H1 (cell line): ENCODE results near the gene TRAPPC11. TPM values are rescaled to one million over a fixed set of nuclear protein-coding genes. Genes with fewer than 3 reads are reported as not detected.
A peak's percentile ranks its signal among the peaks of the same experiment; 100 is the strongest.

ENCODE experiments used
- CTCF ChIA-PET: fragments of 300-600 bp; sonication (Branson Sonifier 250); formaldehyde crosslinking; loops from one replicate; lab custom pipeline; 2021; ENCODE audit not compliant: partially characterized antibody; lab: Charles Lee
- POLR2A ChIA-PET: fragments of 300-600 bp; sonication (Branson Sonifier 250); formaldehyde crosslinking; loops from one replicate; lab custom pipeline; 2021; ENCODE audit warnings: inconsistent platforms; ENCODE audit not compliant: partially characterized antibody; lab: Charles Lee
- DNase-seq, 2 experiments: peaks; one replicate each; pipeline versions ENCODE4 v3.0.0 to v3.0.0-alpha.2; 2010 to 2022; ENCODE audit warnings: low spot score in 2 of 2, low read depth in 1 of 2, mixed read lengths in 1 of 2
- FAIRE-seq: peaks from 2 replicates; lab custom pipeline; 2011; peaks lifted over from hg19 to GRCh38; lab: Jason Lieb, UNC
- H2AFZ ChIP-seq: 2 replicates; pipeline ENCODE4 v1.8.1; 2012; ENCODE audit warnings: low read length, inconsistent platforms
- H2AK5ac ChIP-seq: 2 replicates; pipeline ENCODE4 v1.6.1; 2013; ENCODE audit warnings: low read depth, low read length
- H2BK120ac ChIP-seq: replicated peaks from 2 replicates; pipeline ENCODE3; 2013; ENCODE audit warnings: low read depth, low read length, inconsistent platforms
- H2BK12ac ChIP-seq: 2 replicates; pipeline ENCODE4 v1.6.1; 2013; ENCODE audit warnings: low read depth, low read length
- H2BK15ac ChIP-seq: 2 replicates; pipeline ENCODE4 v1.6.1; 2013; ENCODE audit warnings: low read length
- H2BK20ac ChIP-seq: 2 replicates; pipeline ENCODE4 v1.6.1; 2013; ENCODE audit warnings: low read length
- H2BK5ac ChIP-seq: 2 replicates; pipeline ENCODE4 v1.6.1; 2013; ENCODE audit warnings: low read depth, low read length
- H3K14ac ChIP-seq: 2 replicates; pipeline ENCODE4 v1.6.1; 2013; ENCODE audit warnings: inconsistent platforms; ENCODE audit not compliant: insufficient read length
- H3K18ac ChIP-seq: 2 replicates; pipeline ENCODE4 v1.6.1; 2013; ENCODE audit warnings: low read length; ENCODE audit errors: extremely low read depth
- H3K23ac ChIP-seq: 2 replicates; pipeline ENCODE4 v1.6.1; 2013; ENCODE audit warnings: inconsistent platforms; ENCODE audit not compliant: insufficient read length
- H3K23me2 ChIP-seq: 2 replicates; pipeline ENCODE4 v1.6.1; 2013; ENCODE audit warnings: low read depth, low read length
- H3K27ac ChIP-seq: 2 replicates; pipeline ENCODE4 v1.6.1; 2011; ENCODE audit warnings: low read depth, low read length, inconsistent platforms
- H3K27me3 ChIP-seq, 4 experiments: replicated peaks in 1 of 4; 1 replicate in 1 of 4; 2 replicates in 3 of 4; pipeline versions ENCODE4 v1.6.1 to v1.8.1; 2011 to 2013; ENCODE audit warnings: low read length in 3 of 4, mild to moderate bottlenecking in 3 of 4, inconsistent platforms in 2 of 4, mixed read lengths in 2 of 4, moderate library complexity in 1 of 4; ENCODE audit not compliant: control insufficient read depth in 3 of 4, insufficient read depth in 3 of 4; ENCODE audit errors: extremely low read depth in 1 of 4
- H3K36me3 ChIP-seq, 4 experiments: 2 replicates each; pipeline versions ENCODE4 v1.6.1 to v1.8.1; 2011 to 2013; ENCODE audit warnings: mild to moderate bottlenecking in 4 of 4, low read length in 3 of 4, moderate library complexity in 2 of 4, control low read depth in 1 of 4, inconsistent platforms in 1 of 4; ENCODE audit not compliant: insufficient read depth in 4 of 4, control insufficient read depth in 2 of 4
- H3K4ac ChIP-seq: replicated peaks from 2 replicates; pipeline ENCODE3; 2013; ENCODE audit warnings: low read length, low read depth, mixed read lengths, inconsistent platforms; ENCODE audit not compliant: insufficient read length
- H3K4me1 ChIP-seq, 4 experiments: replicated peaks in 1 of 4; 1 replicate in 1 of 4; 2 replicates in 3 of 4; pipeline versions ENCODE4 v1.6.1 to v1.8.1; 2011 to 2013; ENCODE audit warnings: low read length in 3 of 4, inconsistent platforms in 2 of 4, mixed read lengths in 1 of 4; ENCODE audit not compliant: insufficient read depth in 4 of 4, control insufficient read depth in 3 of 4
- H3K4me2 ChIP-seq, 2 experiments: 2 replicates each; pipeline versions ENCODE4 v1.6.1 to v1.8.1; 2011 to 2013; ENCODE audit warnings: low read depth in 2 of 2, low read length in 2 of 2, control low read depth in 1 of 2, inconsistent platforms in 1 of 2, mild to moderate bottlenecking in 1 of 2; ENCODE audit not compliant: insufficient read depth in 1 of 2
- H3K4me3 ChIP-seq, 4 experiments: fragments of 200-600, 300-600 bp in 1 of 4; sonication (generic), shearing (Covaris generic), sonication (Bioruptor Twin) in 1 of 4; 2 replicates each; pipeline versions ENCODE4 v1.5.1 to v1.8.1; 2011 to 2016; ENCODE audit warnings: low read length in 4 of 4, low read depth in 3 of 4, control low read depth in 2 of 4, inconsistent platforms in 2 of 4, mild to moderate bottlenecking in 2 of 4, mixed read lengths in 1 of 4, moderate library complexity in 1 of 4; ENCODE audit not compliant: insufficient read depth in 2 of 4; ENCODE audit errors: extremely low read depth in 1 of 4
- H3K56ac ChIP-seq: replicated peaks from 2 replicates; pipeline ENCODE3; 2013; ENCODE audit warnings: low read depth, mild to moderate bottlenecking, mixed read lengths, low read length, inconsistent platforms; ENCODE audit not compliant: insufficient read length
- H3K79me1 ChIP-seq: 2 replicates; pipeline ENCODE4 v1.6.1; 2013; ENCODE audit warnings: low read depth, low read length, control low read depth
- H3K79me2 ChIP-seq, 2 experiments: 2 replicates each; pipeline versions ENCODE4 v1.6.1 to v1.8.1; 2012 to 2013; ENCODE audit warnings: low read length in 2 of 2, mild to moderate bottlenecking in 2 of 2, inconsistent platforms in 1 of 2; ENCODE audit not compliant: insufficient read depth in 2 of 2, control insufficient read depth in 1 of 2
- H3K9ac ChIP-seq, 4 experiments: replicated peaks in 1 of 4; 1 replicate in 1 of 4; 2 replicates in 3 of 4; pipeline versions ENCODE4 v1.6.1 to v1.8.1; 2011 to 2013; ENCODE audit warnings: low read depth in 3 of 4, low read length in 3 of 4, control low read depth in 2 of 4, mild to moderate bottlenecking in 2 of 4, moderate library complexity in 2 of 4, inconsistent platforms in 1 of 4; ENCODE audit errors: extremely low read depth in 1 of 4
- H3K9me3 ChIP-seq, 2 experiments: 2 replicates each; pipeline versions ENCODE4 v1.6.1 to v1.8.1; 2012 to 2013; ENCODE audit warnings: mild to moderate bottlenecking in 2 of 2, moderate library complexity in 2 of 2, control low read depth in 1 of 2, inconsistent platforms in 1 of 2, low read depth in 1 of 2, low read length in 1 of 2, mixed read lengths in 1 of 2; ENCODE audit not compliant: insufficient read depth in 2 of 2
- H4K20me1 ChIP-seq, 2 experiments: replicated peaks in 1 of 2; 2 replicates each; pipeline versions ENCODE3 to v1.8.1; 2011 to 2013; ENCODE audit warnings: inconsistent platforms in 2 of 2, low read length in 2 of 2, mild to moderate bottlenecking in 1 of 2; ENCODE audit not compliant: insufficient read depth in 2 of 2, control insufficient read depth in 1 of 2
- H4K5ac ChIP-seq: 2 replicates; pipeline ENCODE4 v1.6.1; 2013; ENCODE audit warnings: low read length, low read depth, mixed read lengths, inconsistent platforms; ENCODE audit not compliant: insufficient read length
- H4K8ac ChIP-seq: 2 replicates; pipeline ENCODE4 v1.8.0; 2013; ENCODE audit warnings: mild to moderate bottlenecking, moderate library complexity, low read length, inconsistent platforms; ENCODE audit not compliant: insufficient read depth; ENCODE audit errors: extremely low read depth
- H4K91ac ChIP-seq: replicated peaks from 2 replicates; pipeline ENCODE3; 2013; ENCODE audit warnings: low read length, mixed read lengths, inconsistent platforms; ENCODE audit not compliant: insufficient read length
- BACH1 ChIP-seq: IDR thresholded peaks from 2 replicates; pipeline ENCODE4 v1.6.1; 2012; ENCODE audit warnings: low read length, improper control_type of control experiment
- CBX5 ChIP-seq: fragments of 300-800, 300-1000 bp; sonication (generic); IDR thresholded peaks from 2 replicates; pipeline ENCODE4 v1.7.1; 2016; ENCODE audit warnings: antibody characterized with exemption, low read length, low read depth
- CHD1 ChIP-seq: IDR thresholded peaks from 2 replicates; pipeline ENCODE4 v1.6.1; 2012; ENCODE audit warnings: low read depth, low read length, improper control_type of control experiment
- CREB1 ChIP-seq: IDR thresholded peaks from 2 replicates; pipeline ENCODE4 v1.6.1; 2012; ENCODE audit warnings: inconsistent platforms
- CTBP2 ChIP-seq: IDR thresholded peaks from 2 replicates; pipeline ENCODE4 v1.7.0; 2011; ENCODE audit warnings: borderline replicate concordance, mild to moderate bottlenecking, moderate library complexity, mixed read lengths, low read length; ENCODE audit not compliant: insufficient read depth, insufficient read length
- JUN ChIP-seq: IDR thresholded peaks from 2 replicates; pipeline ENCODE4 v1.6.1; 2011; ENCODE audit warnings: low read depth, mild to moderate bottlenecking, improper control_type of control experiment, low read length
- KDM5A ChIP-seq: fragments of 200-600 bp; IDR thresholded peaks from 2 replicates; pipeline ENCODE4 v1.7.1; 2012; ENCODE audit warnings: mild to moderate bottlenecking, low read length, inconsistent platforms, mixed read lengths
- MAFK ChIP-seq: IDR thresholded peaks from 2 replicates; pipeline ENCODE4 v1.6.1; 2012; ENCODE audit warnings: low read depth, mild to moderate bottlenecking, improper control_type of control experiment, low read length
- NANOG ChIP-seq: IDR thresholded peaks from 2 replicates; pipeline ENCODE4 v1.6.1; 2011; ENCODE audit warnings: low read length, low read depth, mild to moderate bottlenecking, inconsistent platforms; ENCODE audit not compliant: insufficient read depth, poor library complexity, severe bottlenecking
- POU5F1 ChIP-seq: IDR thresholded peaks from 2 replicates; pipeline ENCODE4 v1.6.1; 2011; ENCODE audit warnings: low read depth, mild to moderate bottlenecking, low read length, moderate library complexity
- RBBP5 ChIP-seq: IDR thresholded peaks from 2 replicates; pipeline ENCODE4 v1.7.1; 2012; ENCODE audit warnings: low read depth, mild to moderate bottlenecking, inconsistent platforms, low read length, moderate library complexity, borderline replicate concordance
- SIN3A ChIP-seq, 2 experiments: IDR thresholded peaks in 1 of 2; conservative IDR thresholded peaks in 1 of 2; 2 replicates each; pipeline ENCODE4 v1.6.1; 2011 to 2012; ENCODE audit warnings: low read length in 2 of 2, improper control_type of control experiment in 1 of 2, low read depth in 1 of 2, mild to moderate bottlenecking in 1 of 2
- SP4 ChIP-seq: IDR thresholded peaks from 2 replicates; pipeline ENCODE4 v1.6.1; 2012; ENCODE audit warnings: low read length, inconsistent platforms
- TAF7 ChIP-seq: optimal IDR thresholded peaks from 2 replicates; pipeline ENCODE3; 2011; ENCODE audit warnings: low read depth, mild to moderate bottlenecking, inconsistent platforms, low read length, moderate library complexity, borderline replicate concordance
- WGBS, 2 experiments: shearing (Covaris generic) in 1 of 2; methylation state at CpG; one replicate each; pipeline versions ENCODE4 v1.1.6 to v1.1.7; 2013 to 2015; ENCODE audit warnings: low lambda C conversion rate in 2 of 2, mixed read lengths in 2 of 2, inconsistent platforms in 1 of 2, low coverage in 1 of 2, missing lambda C conversion rate in 1 of 2; ENCODE audit not compliant: insufficient replicate concordance in 2 of 2, insufficient coverage in 1 of 2, insufficient read length in 1 of 2; ENCODE audit errors: extremely low coverage in 1 of 2, missing lambda C conversion rate in 1 of 2; 5-methylcytosine and 5-hydroxymethylcytosine counted together
- polyA plus RNA-seq, 7 experiments: library from polyadenylated mRNA; depleted of rRNA in 3 of 7; stranded (reverse) in 5 of 7; unstranded in 2 of 7; fragments of >200 nt in 5 of 7; fragments of 200-250 nt in 2 of 7; gene quantifications; 1 replicate in 5 of 7; 2 replicates in 1 of 7; 4 replicates in 1 of 7; pipeline versions ENCODE4 v1.2.1 to v1.2.3, GENCODE V29; 2011 to 2013; ENCODE audit warnings: missing spikeins in 2 of 7, mixed read lengths in 2 of 7
- total RNA-seq: library from RNA; stranded (reverse); fragmentation: NEBNext Ultra II Directional; extraction: Animal tissue kit (Norgen Biotek cat#: 25700); gene quantifications from 2 replicates; pipeline ENCODE4 v1.2.1, GENCODE V29; 2021

TRAPPC11 gene
- total and polyA plus RNA-seq, 2 of the 8 experiments (the other 6 are each of a cell fraction or from before 2014, with no cell fraction given), result 19.2 to 25.9 TPM

- Histone ChIP-seq H2BK5ac (peak overlapping the region; percentile 79; the same call in 1 of the 2 replicates), H3K23me2 (no peaks in the 10 kb centered on the region), H2BK12ac (peak overlapping the region; percentile 91), H3K79me1 (no peaks in the 10 kb centered on the region), H3K36me3 (no peaks in the 10 kb centered on the region), H3K9ac (no peak overlapping the region), H3K27ac (no peak overlapping the region), H2BK20ac (0 out of 2 replicates have a peak overlapping the region, but pooled peaks have one; percentile 25), H3K9me3 (no peaks in the 10 kb centered on the region), H3K4me1 (peaks cover 2 to 9% (median 5%) of the 10 kb centered on the region in 4 experiments; a peak in 6 of 7 replicates), H3K18ac (peak overlapping the region; percentile 85; the same call in 1 of the 2 replicates), H4K8ac (0 out of 2 replicates have a peak overlapping the region, but pooled peaks have one; percentile 53), H4K5ac (no peak overlapping the region), H2AK5ac (no peak overlapping the region), H2AFZ (peak overlapping the region; percentile 89), H3K14ac (no peak overlapping the region), H3K56ac (no peak overlapping the region), H2BK15ac (0 out of 2 replicates have a peak overlapping the region, but pooled peaks have one; percentile 53), H2BK120ac (no peak overlapping the region), H4K91ac (no peak overlapping the region), H3K4me3 (no peak overlapping the region), H3K79me2 (no peaks in the 10 kb centered on the region), H3K4ac (no peak overlapping the region), H3K23ac (no peak overlapping the region), H3K27me3 (no peaks in the 10 kb centered on the region), H4K20me1 (no peaks in the 10 kb centered on the region), H3K4me2 (no peak overlapping the region; a peak in 1 of 4 replicates)
- no peak for FAIRE-seq
- 71% methylated on average over 10 of the region's 10 CpGs; no CpG with 5 or more reads in 1 of the 2 experiments for WGBS, 2 experiments
- DNase-seq, result no peak
- ChIA-PET CTCF (interaction anchor here (0.9 to 2.1 kb wide), 3 partner anchors 9 to 162 kb away, joined by 3 to 5 read pairs (median 3); no protein-coding TSS in a partner anchor), POLR2A (interaction anchor here (1.5 kb wide), 1 partner anchor 24 kb away, joined by 3 read pairs; the partner anchor contains the start of gene TRAPPC11)
- no peak for TF ChIP-seq TAF7
- no peak for TF ChIP-seq MAFK
- TF ChIP-seq RBBP5, result no peak
- no peak for TF ChIP-seq CTBP2
- TF ChIP-seq CBX5, result no peak
- no peak for TF ChIP-seq SP4
- no peak for TF ChIP-seq POU5F1
- no peak for TF ChIP-seq SIN3A (conservative IDR thresholded peaks at IDR 0.05 in 1 of 2, IDR thresholded peaks at IDR 0.05 in 1 of 2; ENCODE audit: low read depth in 1 of 2, low read length in 2 of 2)
- no peak for TF ChIP-seq NANOG
- TF ChIP-seq BACH1, result no peak
- TF ChIP-seq CREB1, result no peak
- TF ChIP-seq CHD1, result no peak
- no peak for TF ChIP-seq JUN
- no peak for TF ChIP-seq KDM5A
Measured at GRCh38 chr4:183635321-183635720, 23.8 kb upstream of the TRAPPC11 start.
